K562 (cell line): ENCODE measurements around the gene ORAI3. TPM values are rescaled to one million over a fixed set of nuclear protein-coding genes. Genes with fewer than 3 reads are reported as not detected.
A peak's percentile ranks its signal among the peaks of the same experiment; 100 is the strongest.

Source experiments
- ATAC-seq: fragments of 200-7000 bp; cut with Tn5 transposase; 3 replicates; pipeline ENCODE4 v1.9.1; 2020; ENCODE audit warnings: moderate library complexity
- BruUV-seq: library from RNA; stranded (reverse); fragments of 400-500 nt; replicated peaks from 2 replicates; lab custom pipeline; 2021; lab: Mats Ljungman, UMichigan
- CTCF ChIA-PET: fragments of 300-600 bp; formaldehyde crosslinking; extraction: SDS; loops from one replicate; lab custom pipeline; 2021; ENCODE audit warnings: low intra/inter-chr PET ratio; lab: Yijun Ruan, JAX
- POLR2A ChIA-PET: fragments of 300-600, 350-650 bp; sonication (Branson Sonifier 250); formaldehyde crosslinking; extraction: SDS; loops from one replicate; lab custom pipeline; 2021; ENCODE audit warnings: antibody characterized with exemption, inconsistent platforms; lab: Yijun Ruan, JAX
- DNase-seq, 4 experiments: peaks; one replicate each; pipeline versions ENCODE4 v3.0.0 to v3.0.0-alpha.2; 2011 to 2018; ENCODE audit warnings: low spot score in 3 of 4, mixed read lengths in 3 of 4; ENCODE audit errors: extremely low read depth in 1 of 4
- FAIRE-seq: peaks from 2 replicates; lab custom pipeline; 2011; peaks lifted over from hg19 to GRCh38; lab: Jason Lieb, UNC
- H2AFZ ChIP-seq: 2 replicates; pipeline ENCODE4 v1.6.0; 2011; ENCODE audit warnings: low read depth, low read length, control low read depth, inconsistent platforms
- H3K27ac ChIP-seq: fragments of 200-600 bp; 3 replicates; pipeline ENCODE4 v1.8.0; 2011; ENCODE audit warnings: low read depth, mild to moderate bottlenecking, control low read depth, inconsistent platforms, low read length, moderate library complexity, mixed read lengths; ENCODE audit errors: extremely low read depth
- H3K27me3 ChIP-seq, 2 experiments: fragments of 300-600 bp in 1 of 2; 2 replicates in 1 of 2; 3 replicates in 1 of 2; pipeline versions ENCODE4 v1.6.0 to v1.8.0; 2011; ENCODE audit warnings: inconsistent platforms in 2 of 2, low read length in 2 of 2, mild to moderate bottlenecking in 1 of 2, mixed read lengths in 1 of 2, moderate library complexity in 1 of 2; ENCODE audit not compliant: control insufficient read depth in 2 of 2, insufficient read depth in 2 of 2
- H3K36me3 ChIP-seq: fragments of 300-600 bp; 3 replicates; pipeline ENCODE4 v1.8.0; 2011; ENCODE audit warnings: mild to moderate bottlenecking, low read length, inconsistent platforms; ENCODE audit not compliant: control insufficient read depth, insufficient read depth
- H3K4me1 ChIP-seq, 2 experiments: fragments of 200-600 bp in 1 of 2; replicated peaks in 1 of 2; 2 replicates in 1 of 2; 3 replicates in 1 of 2; pipeline versions ENCODE4 v1.5.1 to v1.8.0; 2011; ENCODE audit warnings: inconsistent platforms in 2 of 2, low read length in 2 of 2, mild to moderate bottlenecking in 1 of 2, mixed read lengths in 1 of 2, moderate library complexity in 1 of 2; ENCODE audit not compliant: control insufficient read depth in 2 of 2, insufficient read depth in 2 of 2
- H3K4me2 ChIP-seq: 2 replicates; pipeline ENCODE4 v1.6.1; 2011; ENCODE audit warnings: low read length, control low read depth, inconsistent platforms, mixed read lengths; ENCODE audit not compliant: insufficient read depth
- H3K4me3 ChIP-seq: fragments of 200-600 bp; sonication (generic), shearing (Covaris generic); 2 replicates; pipeline ENCODE4 v1.5.1; 2016; ENCODE audit warnings: control low read depth, inconsistent platforms
- H3K79me2 ChIP-seq: fragments of 200-600 bp; 3 replicates; pipeline ENCODE4 v1.8.0; 2011; ENCODE audit warnings: low read length, inconsistent platforms; ENCODE audit not compliant: control insufficient read depth, insufficient read depth
- H3K9ac ChIP-seq, 2 experiments: 2 replicates each; pipeline versions ENCODE4 v1.6.0 to v1.6.1; 2011; ENCODE audit warnings: low read depth in 2 of 2, low read length in 2 of 2, control low read depth in 1 of 2, inconsistent platforms in 1 of 2, mild to moderate bottlenecking in 1 of 2, mixed read lengths in 1 of 2; ENCODE audit not compliant: insufficient read depth in 1 of 2
- H3K9me1 ChIP-seq: one replicate; pipeline ENCODE4 v1.6.0; 2011; ENCODE audit warnings: inconsistent platforms, mild to moderate bottlenecking, low read length, moderate library complexity; ENCODE audit not compliant: control insufficient read depth, insufficient read depth
- H3K9me3 ChIP-seq: replicated peaks from 2 replicates; pipeline ENCODE4 v1.5.1; 2011; ENCODE audit warnings: low read depth, low read length, inconsistent platforms; ENCODE audit not compliant: control insufficient read depth, insufficient read depth
- H4K20me1 ChIP-seq: replicated peaks from 2 replicates; pipeline ENCODE4 v1.6.1; 2011; ENCODE audit warnings: low read length, inconsistent platforms, mixed read lengths; ENCODE audit not compliant: control insufficient read depth, insufficient read depth
- C11orf30 ChIP-seq: fragments of 450-650 bp; IDR thresholded peaks from 2 replicates; pipeline ENCODE4 v1.6.1; 2016; ENCODE audit warnings: low read depth, mild to moderate bottlenecking
- CBX1 ChIP-seq: sonication (generic); IDR thresholded peaks from 2 replicates; pipeline ENCODE4 v1.6.1; 2016; ENCODE audit warnings: antibody characterized with exemption, low read depth, mild to moderate bottlenecking
- CC2D1A ChIP-seq: fragments of 450-650 bp; IDR thresholded peaks from 2 replicates; pipeline ENCODE4 v1.6.1; 2017; ENCODE audit warnings: mild to moderate bottlenecking
- CTBP1 ChIP-seq: fragments of 450-650 bp; IDR thresholded peaks from 2 replicates; pipeline ENCODE4 v1.6.1; 2016; ENCODE audit warnings: borderline replicate concordance
- FOXA3 ChIP-seq, 2 experiments: fragments of 450-650 bp in 1 of 2; sonication (generic) in 1 of 2; formaldehyde crosslinking; IDR thresholded peaks in 1 of 2; conservative IDR thresholded peaks in 1 of 2; 2 replicates each; pipeline versions ENCODE4 v1.4.0 to v1.8.0; 2020 to 2022; ENCODE audit warnings: mild to moderate bottlenecking in 2 of 2, missing genetic modification reagents in 1 of 2
- HDAC1 ChIP-seq, 2 experiments: fragments of 450-650 bp; IDR thresholded peaks; 2 replicates each; pipeline ENCODE4 v1.6.1; 2016 to 2017; ENCODE audit warnings: inconsistent platforms in 1 of 2, mild to moderate bottlenecking in 1 of 2, moderate library complexity in 1 of 2
- KDM1A ChIP-seq, 2 experiments: fragments of 450-650 bp; IDR thresholded peaks; 2 replicates each; pipeline ENCODE4 v1.6.1; 2016; ENCODE audit warnings: mild to moderate bottlenecking in 2 of 2
- MTA2 ChIP-seq: fragments of 450-650 bp; IDR thresholded peaks from 2 replicates; pipeline ENCODE4 v1.6.1; 2016; ENCODE audit warnings: low read depth
- POLR3A ChIP-seq: IDR thresholded peaks from 2 replicates; pipeline ENCODE4 v1.6.1; 2011; ENCODE audit warnings: borderline replicate concordance, mild to moderate bottlenecking, moderate library complexity; ENCODE audit not compliant: insufficient read length, insufficient read depth; ENCODE audit errors: extremely low read depth
- RBM39 ChIP-seq: fragments of 200-400 bp; formaldehyde crosslinking; optimal IDR thresholded peaks from 2 replicates; pipeline ENCODE3; 2018; ENCODE audit warnings: low read depth, low read length
- TOE1 ChIP-seq, 2 experiments: fragments of 450-650 bp in 1 of 2; sonication (generic) in 1 of 2; formaldehyde crosslinking in 1 of 2; IDR thresholded peaks; 2 replicates each; pipeline versions ENCODE4 v1.7.1 to v1.8.0; 2016 to 2022; ENCODE audit warnings: borderline replicate concordance in 2 of 2, mild to moderate bottlenecking in 2 of 2, antibody characterized with exemption in 1 of 2, inconsistent platforms in 1 of 2, low read depth in 1 of 2, missing genetic modification reagents in 1 of 2, moderate library complexity in 1 of 2
- ZKSCAN1 ChIP-seq: fragments of 150-350 bp; IDR thresholded peaks from 2 replicates; pipeline ENCODE4 v1.6.1; 2016; ENCODE audit warnings: low read depth, low read length
- WGBS: fragments of 100-300 bp; shearing (Covaris generic); methylation state at CpG from one replicate; pipeline ENCODE4 v1.1.6; 2016; ENCODE audit warnings: low coverage, mixed read lengths; ENCODE audit not compliant: insufficient coverage; ENCODE audit errors: missing lambda C conversion rate; 5-methylcytosine and 5-hydroxymethylcytosine counted together
- in situ Hi-C: fragments of 300-500 bp; cut with MboI; formaldehyde crosslinking; loops from 4 replicates; pipeline ENCODE4 v1.15.0; 2018; ENCODE audit warnings: inconsistent platforms, mixed read lengths
- intact Hi-C: fragments of 100-400 bp; cut with micrococcal nuclease; formaldehyde crosslinking; loops from 2 replicates; pipeline ENCODE4 v1.14.2; 2022
- polyA plus RNA-seq, 8 experiments: library from polyadenylated mRNA; depleted of rRNA in 4 of 8; stranded (reverse) in 5 of 8; unstranded in 3 of 8; fragments of >200 nt; fragmentation: Nextera tagmentation in 2 of 8; fragmentation: Illumina TruSeq in 1 of 8; extraction: Ambion mirVana in 2 of 8; extraction: Trizol in 1 of 8; gene quantifications; 2 replicates each; pipeline versions ENCODE4 v1.2.1 to v1.2.3, GENCODE V29; 2011 to 2014; ENCODE audit warnings: inconsistent platforms in 1 of 8, missing spikeins in 1 of 8
- total RNA-seq, 7 experiments: library from RNA; depleted of rRNA in 6 of 7; stranded (reverse); fragments of >200 nt in 6 of 7; fragmentation: Illumina TruSeq in 2 of 7; extraction: Trizol in 2 of 7; gene quantifications; 2 replicates each; pipeline versions ENCODE4 v1.2.1 to v1.2.3, GENCODE V29; 2011 to 2021; ENCODE audit warnings: low replicate concordance in 1 of 7
- TF ChIP-seq, protein P1 (sequence below): sonication (generic); formaldehyde crosslinking; IDR thresholded peaks from 2 replicates; pipeline ENCODE4 v1.8.0; 2022; ENCODE audit warnings: mild to moderate bottlenecking, missing genetic modification reagents, borderline replicate concordance
- TF ChIP-seq, protein P2 (sequence below): fragments of 450-650 bp; conservative IDR thresholded peaks from 2 replicates; pipeline ENCODE4 v1.6.1; 2016; ENCODE audit warnings: missing genetic modification characterization, low read depth, mild to moderate bottlenecking, control low read depth, missing compliant biosample characterization
- TF ChIP-seq, protein P3 (sequence below): sonication (generic); formaldehyde crosslinking; IDR thresholded peaks from 2 replicates; pipeline ENCODE4 v1.9.0; 2022; ENCODE audit warnings: mild to moderate bottlenecking, missing genetic modification reagents
- TF ChIP-seq, protein P4 (sequence below): sonication (generic); formaldehyde crosslinking; IDR thresholded peaks from 2 replicates; pipeline ENCODE4 v1.8.1; 2023; ENCODE audit warnings: mild to moderate bottlenecking, missing genetic modification reagents

The ORAI3 gene
- total and polyA plus RNA-seq, 9 of the 15 experiments (the other 6 are each of a cell fraction or from before 2014, with no cell fraction given), result 4.9 to 23.3 (median 14.1) TPM

DNA sequence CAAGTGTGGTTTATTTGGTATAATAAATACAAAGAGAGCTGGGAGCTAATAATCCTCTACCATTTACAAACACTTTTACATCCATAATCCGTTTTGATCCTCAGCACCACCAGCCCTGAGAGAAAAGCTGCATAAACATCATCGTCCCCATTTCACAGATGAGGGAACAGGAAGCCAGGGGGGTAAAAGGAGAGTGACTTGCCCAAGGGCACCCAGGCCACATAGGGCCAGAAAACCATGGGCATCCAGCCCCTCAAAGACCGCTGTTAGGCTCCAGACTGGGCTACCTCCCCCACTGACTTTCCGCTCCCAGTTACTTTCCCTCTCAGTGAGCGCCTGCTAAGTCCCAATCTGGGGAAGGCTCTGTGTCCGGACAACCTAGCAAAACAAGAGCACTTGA, 54.9 kb downstream of the ORAI3 start:
- H4K20me1 ChIP-seq, result no peaks in the 10 kb centered on the region
- no peak for ATAC-seq

More for the DNA sequence above, 54.9 kb downstream of the ORAI3 start:
- no peak for FAIRE-seq
- Histone ChIP-seq H3K9me3 (no peaks in the 10 kb centered on the region), H2AFZ (no peak overlapping the region), H3K9me1 (no peaks in the 10 kb centered on the region), H3K79me2 (no peaks in the 10 kb centered on the region), H3K9ac (0 out of 4 replicates have a peak overlapping the region, but pooled peaks of 1 of the 2 experiments have one; percentile 59), H3K27ac (no peak overlapping the region), H3K4me1 (peaks cover 22 to 27% of the 10 kb centered on the region in 2 experiments), H3K4me3 (no peak overlapping the region), H3K36me3 (no peaks in the 10 kb centered on the region), H3K4me2 (no peak overlapping the region), H3K27me3 (no peaks in the 10 kb centered on the region)
- no TSS peak for BruUV-seq
- WGBS, result 59% methylated on average over 6 of the region's 6 CpGs
- POLR2A ChIA-PET, result interaction anchor here (0.6 to 2.1 kb wide), 3 partner anchors 38 to 176 kb away, joined by 3 to 13 read pairs (median 4); partner anchors contain the start of gene FUS
- intact Hi-C loops (no loop called here), in situ Hi-C loops (no loop called here)
- CTCF ChIA-PET, result no interaction called here
- TF ChIP-seq POLR3A (no peak), MTA2 (no peak), CBX1 (no peak), CC2D1A (no peak), RBM39 (no peak), CTBP1 (no peak), C11orf30 (no peak), HDAC1 (IDR thresholded peaks at IDR 0.05) (no peak), TOE1 (IDR thresholded peaks at IDR 0.05; ENCODE audit: borderline replicate concordance) (no peak), TOE1 (CRISPR knock-in tag; IDR thresholded peaks at IDR 0.05; ENCODE audit: borderline replicate concordance, low read depth) (no peak), ZKSCAN1 (no peak), KDM1A (IDR thresholded peaks at IDR 0.05) (no peak), FOXA3 (CRISPR knock-in tag; conservative IDR thresholded peaks at IDR 0.05 in 1 of 2, IDR thresholded peaks at IDR 0.05 in 1 of 2) (no peak)
- TF ChIP-seq, protein P1, sequence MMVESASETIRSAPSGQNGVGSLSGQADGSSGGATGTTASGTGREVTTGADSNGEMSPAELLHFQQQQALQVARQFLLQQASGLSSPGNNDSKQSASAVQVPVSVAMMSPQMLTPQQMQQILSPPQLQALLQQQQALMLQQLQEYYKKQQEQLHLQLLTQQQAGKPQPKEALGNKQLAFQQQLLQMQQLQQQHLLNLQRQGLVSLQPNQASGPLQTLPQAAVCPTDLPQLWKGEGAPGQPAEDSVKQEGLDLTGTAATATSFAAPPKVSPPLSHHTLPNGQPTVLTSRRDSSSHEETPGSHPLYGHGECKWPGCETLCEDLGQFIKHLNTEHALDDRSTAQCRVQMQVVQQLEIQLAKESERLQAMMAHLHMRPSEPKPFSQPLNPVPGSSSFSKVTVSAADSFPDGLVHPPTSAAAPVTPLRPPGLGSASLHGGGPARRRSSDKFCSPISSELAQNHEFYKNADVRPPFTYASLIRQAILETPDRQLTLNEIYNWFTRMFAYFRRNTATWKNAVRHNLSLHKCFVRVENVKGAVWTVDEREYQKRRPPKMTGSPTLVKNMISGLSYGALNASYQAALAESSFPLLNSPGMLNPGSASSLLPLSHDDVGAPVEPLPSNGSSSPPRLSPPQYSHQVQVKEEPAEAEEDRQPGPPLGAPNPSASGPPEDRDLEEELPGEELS (CRISPR knock-in tag), result no peak
- TF ChIP-seq, protein P2, sequence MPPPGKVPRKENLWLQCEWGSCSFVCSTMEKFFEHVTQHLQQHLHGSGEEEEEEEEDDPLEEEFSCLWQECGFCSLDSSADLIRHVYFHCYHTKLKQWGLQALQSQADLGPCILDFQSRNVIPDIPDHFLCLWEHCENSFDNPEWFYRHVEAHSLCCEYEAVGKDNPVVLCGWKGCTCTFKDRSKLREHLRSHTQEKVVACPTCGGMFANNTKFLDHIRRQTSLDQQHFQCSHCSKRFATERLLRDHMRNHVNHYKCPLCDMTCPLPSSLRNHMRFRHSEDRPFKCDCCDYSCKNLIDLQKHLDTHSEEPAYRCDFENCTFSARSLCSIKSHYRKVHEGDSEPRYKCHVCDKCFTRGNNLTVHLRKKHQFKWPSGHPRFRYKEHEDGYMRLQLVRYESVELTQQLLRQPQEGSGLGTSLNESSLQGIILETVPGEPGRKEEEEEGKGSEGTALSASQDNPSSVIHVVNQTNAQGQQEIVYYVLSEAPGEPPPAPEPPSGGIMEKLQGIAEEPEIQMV (tag), result no peak
- TF ChIP-seq, protein P3, sequence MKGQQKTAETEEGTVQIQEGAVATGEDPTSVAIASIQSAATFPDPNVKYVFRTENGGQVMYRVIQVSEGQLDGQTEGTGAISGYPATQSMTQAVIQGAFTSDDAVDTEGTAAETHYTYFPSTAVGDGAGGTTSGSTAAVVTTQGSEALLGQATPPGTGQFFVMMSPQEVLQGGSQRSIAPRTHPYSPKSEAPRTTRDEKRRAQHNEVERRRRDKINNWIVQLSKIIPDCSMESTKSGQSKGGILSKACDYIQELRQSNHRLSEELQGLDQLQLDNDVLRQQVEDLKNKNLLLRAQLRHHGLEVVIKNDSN (CRISPR knock-in tag), result no peak
- TF ChIP-seq, protein P4, sequence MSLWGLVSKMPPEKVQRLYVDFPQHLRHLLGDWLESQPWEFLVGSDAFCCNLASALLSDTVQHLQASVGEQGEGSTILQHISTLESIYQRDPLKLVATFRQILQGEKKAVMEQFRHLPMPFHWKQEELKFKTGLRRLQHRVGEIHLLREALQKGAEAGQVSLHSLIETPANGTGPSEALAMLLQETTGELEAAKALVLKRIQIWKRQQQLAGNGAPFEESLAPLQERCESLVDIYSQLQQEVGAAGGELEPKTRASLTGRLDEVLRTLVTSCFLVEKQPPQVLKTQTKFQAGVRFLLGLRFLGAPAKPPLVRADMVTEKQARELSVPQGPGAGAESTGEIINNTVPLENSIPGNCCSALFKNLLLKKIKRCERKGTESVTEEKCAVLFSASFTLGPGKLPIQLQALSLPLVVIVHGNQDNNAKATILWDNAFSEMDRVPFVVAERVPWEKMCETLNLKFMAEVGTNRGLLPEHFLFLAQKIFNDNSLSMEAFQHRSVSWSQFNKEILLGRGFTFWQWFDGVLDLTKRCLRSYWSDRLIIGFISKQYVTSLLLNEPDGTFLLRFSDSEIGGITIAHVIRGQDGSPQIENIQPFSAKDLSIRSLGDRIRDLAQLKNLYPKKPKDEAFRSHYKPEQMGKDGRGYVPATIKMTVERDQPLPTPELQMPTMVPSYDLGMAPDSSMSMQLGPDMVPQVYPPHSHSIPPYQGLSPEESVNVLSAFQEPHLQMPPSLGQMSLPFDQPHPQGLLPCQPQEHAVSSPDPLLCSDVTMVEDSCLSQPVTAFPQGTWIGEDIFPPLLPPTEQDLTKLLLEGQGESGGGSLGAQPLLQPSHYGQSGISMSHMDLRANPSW (CRISPR knock-in tag), result no peak
- no peak for DNase-seq
